Tibial nerve (tissue), 4 donors: ENCODE measurements around the gene HIP1. TPM values are rescaled to one million over a fixed set of nuclear protein-coding genes. Genes with fewer than 3 reads are reported as not detected.

Experiments
- DNase-seq, 2 donors: peaks; one replicate each; pipeline ENCODE4 v3.0.0-alpha.2; 2019; ENCODE audit warnings: low spot score in 2 of 2
- H3K27ac ChIP-seq, 4 donors: fragments of 200-600 bp; sonication (generic) in 3 of 4; one replicate each; pipeline ENCODE4 v1.5.1; 2017 to 2019; ENCODE audit warnings: mild to moderate bottlenecking in 1 of 4
- H3K27me3 ChIP-seq, 2 donors: fragments of 200-600 bp; sonication (generic) in 1 of 2; one replicate each; pipeline versions ENCODE4 v1.5.1 to v1.6.0; 2017 to 2019
- H3K36me3 ChIP-seq, 3 donors: fragments of 200-600 bp; sonication (generic); one replicate each; pipeline ENCODE4 v1.5.1; 2018 to 2019
- H3K4me1 ChIP-seq, 4 donors: fragments of 200-600 bp; sonication (generic) in 3 of 4; one replicate each; pipeline ENCODE4 v1.5.1; 2017 to 2019
- H3K4me3 ChIP-seq, 4 donors: fragments of 200-600 bp; sonication (generic) in 3 of 4; one replicate each; pipeline ENCODE4 v1.5.1; 2017 to 2019; ENCODE audit warnings: mild to moderate bottlenecking in 1 of 4, moderate library complexity in 1 of 4
- H3K9me3 ChIP-seq, 4 donors: fragments of 200-600 bp; sonication (generic) in 3 of 4; one replicate each; pipeline ENCODE4 v1.5.1; 2017 to 2019
- CTCF ChIP-seq, 5 experiments: fragments of 200-600 bp in 3 of 5; fragments of 450-650 bp in 2 of 5; sonication (generic) in 3 of 5; IDR thresholded peaks; one replicate each; pipeline ENCODE4 v1.5.1; 2016 to 2019; ENCODE audit warnings: antibody characterized with exemption in 5 of 5, mild to moderate bottlenecking in 3 of 5, moderate library complexity in 2 of 5
- EP300 ChIP-seq, 2 donors: sonication (generic); formaldehyde crosslinking; IDR thresholded peaks; one replicate each; pipeline ENCODE4 v1.6.1; 2017; ENCODE audit warnings: antibody characterized with exemption in 2 of 2, mild to moderate bottlenecking in 1 of 2
- POLR2A ChIP-seq, 2 donors: fragments of 450-650 bp; IDR thresholded peaks; one replicate each; pipeline ENCODE4 v1.6.1; 2017; ENCODE audit warnings: antibody characterized with exemption in 2 of 2, mild to moderate bottlenecking in 2 of 2, moderate library complexity in 2 of 2
- WGBS, 2 donors: methylation state at CpG; one replicate each; pipeline ENCODE4 v1.1.5; 2018; 5-methylcytosine and 5-hydroxymethylcytosine counted together
- total RNA-seq, 4 donors: library from RNA; depleted of rRNA; stranded (reverse); fragments of >200 nt; gene quantifications; one replicate each; pipeline ENCODE4 v1.1.0, GENCODE V29; 2016

Gene HIP1
- total RNA-seq, 4 donors from 2014 or later, result 43.2 to 59.7 (median 49.8) TPM

- Histone ChIP-seq H3K27me3 (no peaks in the 10 kb centered on the region), H3K9me3 (peaks cover 0 to 12% (median 0%) of the 10 kb centered on the region in 4 donors), H3K4me3 (no peak overlapping the region), H3K27ac (peak overlapping the region in 2 of 4 donors; percentile 21 to 60), H3K4me1 (peaks cover 0 to 25% (median 9%) of the 10 kb centered on the region in 4 donors), H3K36me3 (peaks cover 0 to 31% (median 0%) of the 10 kb centered on the region in 3 donors)
- TF ChIP-seq CTCF (IDR thresholded peaks at IDR 0.05) (no peak), POLR2A (IDR thresholded peaks at IDR 0.05) (no peak), EP300 (IDR thresholded peaks at IDR 0.05) (no peak)
- 72 to 75% methylated on average over 16 of the region's 16 CpGs for WGBS, 2 donors
- no peak for DNase-seq
These were observed 115.2 kb downstream of the HIP1 start for GRCh38 chr7:75623390-75624133.

- Histone ChIP-seq H3K27ac (no peak overlapping the region), H3K4me3 (no peak overlapping the region), H3K27me3 (no peaks in the 10 kb centered on the region), H3K4me1 (peaks cover 0 to 47% (median 20%) of the 10 kb centered on the region in 4 donors), H3K9me3 (no peaks in the 10 kb centered on the region), H3K36me3 (peaks cover 0 to 21% (median 0%) of the 10 kb centered on the region in 3 donors)
- WGBS, 2 donors, result 72 to 79% methylated on average over 9 of the region's 9 CpGs
- DNase-seq, result no peak
- peak in 1 of 2 donors; percentile 41 for TF ChIP-seq EP300 (IDR thresholded peaks at IDR 0.05)
- TF ChIP-seq POLR2A (IDR thresholded peaks at IDR 0.05), result no peak
- no peak for TF ChIP-seq CTCF (IDR thresholded peaks at IDR 0.05)
These were observed 117.6 kb downstream of the HIP1 start for GRCh38 chr7:75621124-75621523.

GRCh38 chr7:75619636-75620035, 119.1 kb downstream of the HIP1 start:
- Histone ChIP-seq H3K9me3 (no peaks in the 10 kb centered on the region), H3K4me3 (no peak overlapping the region), H3K36me3 (peaks cover 0 to 16% (median 0%) of the 10 kb centered on the region in 3 donors), H3K4me1 (peaks cover 0 to 47% (median 20%) of the 10 kb centered on the region in 4 donors), H3K27ac (no peak overlapping the region), H3K27me3 (no peaks in the 10 kb centered on the region)
- no peak for DNase-seq
- no peak for TF ChIP-seq CTCF (IDR thresholded peaks at IDR 0.05)
- 83 to 92% methylated on average over 4 of the region's 4 CpGs for WGBS, 2 donors

- Histone ChIP-seq H3K4me3 (no peak overlapping the region), H3K36me3 (peaks cover 0 to 11% (median 0%) of the 10 kb centered on the region in 3 donors), H3K27ac (peak overlapping the region in 2 of 4 donors; percentile 53 to 61), H3K9me3 (no peaks in the 10 kb centered on the region), H3K4me1 (peaks cover 0 to 31% (median 12%) of the 10 kb centered on the region in 4 donors), H3K27me3 (no peaks in the 10 kb centered on the region)
- TF ChIP-seq EP300 (IDR thresholded peaks at IDR 0.05) (peak in 1 of 2 donors; percentile 93), POLR2A (IDR thresholded peaks at IDR 0.05) (no peak), CTCF (IDR thresholded peaks at IDR 0.05) (peak in 1 of 5 experiments; percentile 11)
- DNase-seq, result peak; percentile 41 to 59
- WGBS, 2 donors, result 60 to 69% methylated on average over 12 of the region's 12 CpGs
These were observed 121.0 kb downstream of the HIP1 start for GRCh38 chr7:75617634-75618234.
